HG03280 (cell line): ENCODE measurements around the gene KLHL6.

Source experiments
- ATAC-seq: cut with Tn5 transposase; IDR thresholded peaks from one replicate; pipeline ENCODE4 v1.9.1; 2021; ENCODE audit warnings: mild to moderate bottlenecking, moderate library complexity; ENCODE audit not compliant: unreplicated experiment

The KLHL6 gene, protein sequence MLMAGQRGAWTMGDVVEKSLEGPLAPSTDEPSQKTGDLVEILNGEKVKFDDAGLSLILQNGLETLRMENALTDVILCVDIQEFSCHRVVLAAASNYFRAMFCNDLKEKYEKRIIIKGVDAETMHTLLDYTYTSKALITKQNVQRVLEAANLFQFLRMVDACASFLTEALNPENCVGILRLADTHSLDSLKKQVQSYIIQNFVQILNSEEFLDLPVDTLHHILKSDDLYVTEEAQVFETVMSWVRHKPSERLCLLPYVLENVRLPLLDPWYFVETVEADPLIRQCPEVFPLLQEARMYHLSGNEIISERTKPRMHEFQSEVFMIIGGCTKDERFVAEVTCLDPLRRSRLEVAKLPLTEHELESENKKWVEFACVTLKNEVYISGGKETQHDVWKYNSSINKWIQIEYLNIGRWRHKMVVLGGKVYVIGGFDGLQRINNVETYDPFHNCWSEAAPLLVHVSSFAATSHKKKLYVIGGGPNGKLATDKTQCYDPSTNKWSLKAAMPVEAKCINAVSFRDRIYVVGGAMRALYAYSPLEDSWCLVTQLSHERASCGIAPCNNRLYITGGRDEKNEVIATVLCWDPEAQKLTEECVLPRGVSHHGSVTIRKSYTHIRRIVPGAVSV

DNA sequence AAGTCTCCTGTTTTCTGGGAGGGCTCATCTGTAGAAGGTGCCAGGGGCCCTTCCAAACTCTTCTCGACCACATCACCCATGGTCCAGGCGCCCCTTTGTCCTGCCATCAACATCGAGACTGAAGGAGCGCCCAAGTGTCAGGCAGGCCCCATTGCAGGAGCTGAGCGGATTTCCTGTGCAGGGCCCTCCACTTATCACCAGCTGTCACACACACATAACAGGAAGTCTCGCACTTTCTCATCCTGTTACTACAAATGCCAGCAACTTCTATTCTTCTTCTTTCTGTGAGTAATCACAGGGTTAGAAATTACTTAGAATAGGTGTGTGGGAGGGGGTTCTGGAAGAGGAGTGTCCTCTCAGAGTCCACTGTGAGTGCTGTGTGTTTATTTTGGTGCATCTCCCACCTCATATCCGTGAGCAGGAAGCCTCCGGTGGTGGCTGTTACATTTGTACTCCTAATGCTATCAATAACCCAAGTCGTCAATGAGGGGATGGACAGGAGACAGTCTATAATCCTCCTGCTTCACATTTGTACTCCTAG is at the start of gene KLHL6:
Gene KLHL6, minus strand, starts transcription at position 166 of the 541 bp plus-strand sequence. Its CDS starts 53 bp downstream, at position 113.
- ATAC-seq: peak; percentile 89

DNA sequence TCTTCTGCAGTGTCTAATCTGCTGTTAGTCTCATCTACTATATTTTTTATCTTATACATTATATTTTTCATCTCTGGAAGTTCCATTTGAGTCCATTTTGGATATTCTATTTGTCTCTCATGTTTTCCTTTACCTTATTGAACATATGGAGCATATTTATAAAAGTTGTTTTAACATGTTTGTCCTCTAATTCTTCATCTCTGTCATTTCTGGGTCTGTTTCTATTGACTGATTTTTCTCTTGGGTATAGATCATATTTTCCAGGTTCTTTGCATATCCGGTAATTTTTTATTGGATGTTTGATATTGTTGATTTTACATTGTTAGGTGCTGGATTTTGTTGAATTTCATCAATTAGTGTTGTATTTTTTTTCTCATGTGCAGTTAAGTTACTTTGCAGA is 42.5 kb upstream of the KLHL6 start:
- no peak for ATAC-seq

DNA sequence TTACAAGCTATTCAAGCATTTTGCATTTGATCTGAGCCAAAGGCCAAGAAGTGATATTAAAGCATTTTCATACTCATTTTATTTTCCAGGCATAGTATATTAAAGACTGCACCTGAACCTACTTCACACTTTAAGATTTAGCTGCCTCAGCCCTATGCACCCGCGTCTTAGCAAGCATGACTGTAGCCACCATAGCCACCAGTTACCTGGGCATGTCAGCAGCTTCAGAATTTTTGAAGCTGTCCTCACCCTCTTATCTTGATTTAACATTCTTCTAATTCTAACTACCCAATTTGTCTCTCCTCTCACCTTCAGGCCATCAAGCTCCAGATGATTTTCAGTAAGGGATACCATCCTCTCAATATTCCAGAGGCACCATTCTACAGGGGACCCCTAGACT is 39.1 kb upstream of the KLHL6 start:
- ATAC-seq: no peak

DNA sequence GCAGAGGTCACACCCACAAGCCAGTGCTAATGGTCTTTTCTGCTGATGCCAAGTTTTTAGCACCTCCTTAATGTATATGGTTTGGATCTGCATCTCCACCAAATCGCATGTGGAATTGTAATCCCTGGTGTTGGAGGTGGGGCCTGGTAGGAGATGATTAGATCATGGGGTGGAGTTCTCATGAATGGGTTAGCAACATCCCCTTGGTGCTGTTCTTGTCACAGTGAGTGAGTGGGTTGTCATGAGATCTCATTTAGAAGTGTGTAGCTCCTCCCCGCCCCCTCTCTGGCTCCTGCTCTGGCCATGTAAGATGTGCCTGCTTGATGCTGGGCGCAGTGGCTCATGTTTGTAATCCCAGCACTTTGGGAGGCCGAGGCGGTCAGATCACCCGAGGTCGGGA is 37.3 kb upstream of the KLHL6 start:
- ATAC-seq: no peak

DNA sequence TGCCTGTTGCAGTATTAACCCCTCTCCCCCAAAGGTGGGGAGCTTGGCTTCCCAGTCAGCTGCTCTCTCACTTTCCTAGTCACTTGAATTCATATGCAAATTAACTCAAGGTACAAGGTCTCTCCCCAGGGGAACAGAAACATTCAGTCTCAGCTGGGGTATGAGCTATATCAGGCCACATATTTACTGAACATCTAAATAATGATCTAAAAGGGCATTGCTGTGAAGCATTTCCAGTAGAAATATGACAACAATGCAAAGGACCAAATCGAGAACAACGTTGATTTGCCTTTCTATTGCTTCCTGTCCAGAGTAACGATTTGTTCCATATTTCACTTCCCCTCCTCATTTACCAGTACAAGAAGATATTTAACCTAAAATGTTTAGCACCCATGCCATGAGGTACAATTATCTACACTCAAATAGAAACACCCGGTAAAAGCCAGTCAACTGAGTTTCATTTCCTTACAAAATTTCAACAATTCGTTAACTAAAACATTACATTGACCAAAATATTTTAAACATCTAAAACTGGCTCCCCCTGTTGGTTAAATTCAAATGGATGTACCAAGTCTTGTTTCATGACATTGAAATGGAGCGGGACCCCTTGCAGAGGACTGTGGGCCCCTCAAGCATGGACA is 36.5 kb upstream of the KLHL6 start:
- peak; percentile 87 for ATAC-seq

DNA sequence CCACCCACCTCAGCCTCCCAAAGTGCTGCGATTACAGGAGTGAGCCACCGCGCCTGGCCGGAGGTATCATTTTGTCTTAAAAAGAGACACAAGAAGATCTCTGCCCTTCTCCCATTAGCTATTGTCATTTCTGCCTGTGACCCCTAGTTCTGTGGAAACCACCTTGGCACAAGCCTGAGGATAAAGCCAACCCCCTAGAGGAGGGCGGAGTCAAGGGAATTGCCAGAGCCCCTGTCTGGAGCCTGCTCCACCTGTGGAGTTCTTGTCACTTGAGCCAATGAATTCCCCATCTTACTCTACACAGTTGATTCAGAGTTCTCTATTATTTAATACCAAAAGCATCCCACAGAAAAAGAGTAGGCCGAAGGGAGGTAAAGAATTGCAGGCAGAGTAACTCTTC is 34.9 kb upstream of the KLHL6 start:
- ATAC-seq: no peak

DNA sequence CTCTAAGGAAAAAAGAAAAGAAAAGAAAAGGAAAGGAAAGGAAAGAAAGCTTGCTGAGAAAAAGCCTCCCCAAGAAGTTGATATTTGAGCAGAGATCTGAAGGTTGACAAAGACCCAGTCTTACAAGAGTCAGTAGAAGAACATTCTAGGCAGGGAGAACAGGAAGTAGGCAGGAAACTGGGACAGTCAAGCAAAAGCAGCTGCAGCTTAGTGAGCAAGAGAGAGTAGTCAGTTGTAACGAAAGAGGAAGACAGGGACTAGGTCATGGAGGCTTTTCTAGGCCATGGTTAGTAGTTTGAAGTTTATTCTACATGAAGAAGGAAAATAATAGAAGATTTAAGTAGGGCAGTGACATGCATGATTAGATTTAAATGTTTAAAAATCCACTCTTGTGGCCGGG is 31.8 kb upstream of the KLHL6 start:
- no peak for ATAC-seq

DNA sequence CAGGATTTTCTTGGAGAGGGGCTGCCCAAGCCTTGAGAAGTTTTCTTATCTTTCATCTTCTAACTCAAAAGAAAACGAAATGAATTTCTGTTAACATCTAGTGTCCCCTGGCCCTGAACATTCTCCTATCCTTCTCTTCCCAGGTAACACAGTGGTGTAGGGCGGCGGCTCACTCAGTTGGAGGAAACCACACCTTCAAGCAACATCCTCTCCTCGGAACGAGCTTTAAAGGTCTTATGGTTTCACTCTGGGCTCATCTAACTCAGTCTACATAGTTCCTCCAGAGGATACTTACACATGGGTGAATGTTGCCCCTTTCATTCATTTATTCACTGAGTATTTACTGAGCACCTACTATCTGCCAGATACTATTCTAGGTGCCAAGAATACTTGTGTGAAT is 31.0 kb upstream of the KLHL6 start:
- no peak for ATAC-seq

DNA sequence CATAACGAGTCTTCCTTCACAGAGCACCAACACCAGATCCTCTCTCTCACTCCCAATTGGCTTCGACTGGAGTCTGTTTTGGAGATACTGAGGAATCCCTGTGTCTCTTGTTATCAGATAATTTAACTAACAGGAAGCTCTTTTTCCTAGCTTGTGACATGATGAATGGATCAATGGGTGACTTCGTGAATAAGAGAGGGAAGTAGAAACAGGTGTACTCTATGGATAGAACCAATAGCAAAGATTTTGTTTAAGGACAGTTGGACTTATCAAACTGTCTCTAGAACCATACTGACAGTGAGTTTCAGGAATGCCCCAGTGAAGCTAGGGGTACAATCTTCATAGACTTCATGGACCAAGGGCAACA is 29.4 kb upstream of the KLHL6 start:
- ATAC-seq: no peak

DNA sequence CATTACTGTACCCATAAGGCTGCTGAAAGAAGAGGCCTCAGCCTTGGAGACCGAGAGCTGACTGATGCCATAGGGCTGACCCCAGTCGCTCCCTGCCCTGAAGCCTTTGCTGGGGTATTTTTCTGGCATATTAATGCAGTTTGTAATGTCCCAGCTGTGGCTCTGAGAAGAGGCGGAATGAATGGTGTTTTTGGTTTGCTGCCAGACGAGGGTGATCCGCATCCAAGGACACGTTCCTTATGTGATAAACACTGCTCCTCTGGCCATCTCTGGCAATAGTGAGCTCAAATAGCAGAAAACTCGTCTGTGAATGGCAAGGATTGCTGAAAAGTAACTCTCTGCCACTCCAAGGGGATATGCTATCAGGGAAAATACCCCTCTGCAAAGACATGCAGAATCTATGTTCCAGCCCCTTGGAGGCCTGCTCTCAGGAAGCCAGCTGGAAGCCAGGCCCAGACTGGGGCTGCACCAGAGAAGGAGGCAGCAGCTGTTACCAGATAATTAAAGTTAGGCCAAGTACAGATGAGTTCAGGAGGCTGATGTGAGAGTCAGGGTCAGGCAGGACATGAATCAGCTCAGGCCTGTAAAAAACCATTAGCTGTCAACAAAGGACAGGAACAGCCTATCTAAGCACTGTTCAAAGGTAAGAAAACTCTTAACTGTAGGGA is 28.9 kb upstream of the KLHL6 start:
- ATAC-seq: no peak

DNA sequence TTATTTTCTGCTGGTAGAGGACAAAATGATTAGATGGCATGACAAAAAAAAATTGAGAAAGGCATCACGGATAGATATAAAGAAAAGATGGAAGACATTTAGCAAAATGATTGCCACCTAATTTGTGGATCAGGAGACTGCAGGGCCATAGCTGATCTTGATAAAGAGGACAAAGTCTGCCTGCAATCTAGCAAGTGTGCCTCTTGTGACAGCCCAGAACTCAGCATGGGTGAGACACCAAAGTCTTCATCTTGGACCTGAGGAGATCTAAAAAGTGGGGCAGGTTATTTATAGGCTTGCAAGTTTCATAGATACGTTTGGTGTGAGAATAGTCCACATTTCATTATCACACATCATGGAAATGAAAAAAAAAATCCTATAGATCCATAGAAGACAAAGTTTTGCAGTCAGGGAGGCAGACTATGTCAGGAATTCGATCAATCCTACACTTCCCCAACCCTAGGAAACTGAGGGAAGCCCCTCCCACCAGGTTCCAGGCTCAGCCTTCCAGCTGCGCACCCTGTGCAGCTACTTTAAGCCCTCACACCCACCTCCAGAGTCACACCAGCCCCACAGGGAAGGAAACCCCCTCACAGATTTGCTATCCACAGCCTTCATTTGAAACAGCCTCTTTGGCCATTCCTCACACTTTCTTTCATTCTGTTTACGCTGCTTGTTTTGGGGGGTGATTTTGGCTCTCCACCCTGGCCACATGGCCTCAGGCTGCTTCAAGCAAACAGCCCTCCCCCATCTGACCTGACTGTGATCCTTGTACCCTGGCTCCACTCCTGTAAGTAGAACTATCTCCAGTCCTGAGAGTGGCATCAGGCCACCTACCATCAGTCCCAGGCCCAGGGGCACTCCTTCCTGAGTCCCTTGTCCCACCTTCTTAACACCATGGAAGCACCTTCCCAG is 28.1 kb upstream of the KLHL6 start:
- ATAC-seq: no peak

DNA sequence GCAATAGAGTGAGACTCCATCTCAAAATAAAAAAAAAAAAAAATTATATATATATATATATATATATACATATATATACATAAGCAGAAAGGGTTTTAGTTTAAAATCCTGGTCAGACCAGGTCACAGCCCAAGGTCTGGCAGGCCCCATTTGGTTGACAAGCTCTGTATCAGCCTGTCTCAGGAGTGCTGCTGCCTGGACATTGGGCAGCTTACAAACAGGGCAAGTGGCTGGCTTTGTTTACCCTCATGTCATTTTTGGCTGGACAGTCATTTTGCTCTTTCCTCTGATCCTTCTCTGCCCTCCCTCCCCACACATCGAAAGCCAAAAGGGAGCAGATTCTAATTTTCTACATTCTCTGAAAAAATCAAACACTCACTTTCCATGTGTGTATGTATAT is 26.7 kb upstream of the KLHL6 start:
- ATAC-seq: no peak

DNA sequence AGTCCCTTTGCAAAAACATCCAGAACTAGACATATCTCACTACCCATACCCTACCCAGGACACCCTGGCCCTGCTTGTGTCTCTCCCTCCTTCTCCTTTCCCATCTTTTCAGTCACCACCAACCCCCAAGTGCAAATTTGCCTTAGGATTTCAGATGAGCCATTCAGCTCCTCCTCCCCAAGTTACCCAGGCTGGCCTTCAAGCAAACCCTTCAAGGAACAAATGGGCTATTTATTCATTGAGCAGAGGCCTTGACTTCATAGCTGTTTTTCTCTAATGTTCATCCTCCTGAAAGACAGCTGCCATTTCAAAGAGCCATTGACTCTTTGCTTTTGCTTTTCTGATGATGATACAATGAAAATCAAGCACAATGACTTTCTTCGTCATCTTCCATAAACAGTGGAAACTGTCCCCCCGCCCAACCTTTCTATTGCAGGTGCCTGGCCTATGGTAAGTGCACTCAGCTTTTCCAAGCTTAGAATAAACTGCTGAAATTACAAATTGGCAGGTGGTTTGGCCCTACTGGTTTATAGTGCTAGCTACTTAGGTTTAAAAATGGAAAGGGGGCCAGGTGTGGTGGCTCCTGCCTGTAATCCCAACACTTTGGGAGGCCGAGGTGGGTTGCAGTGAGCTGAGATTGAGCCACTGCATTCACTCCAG is 26.1 kb upstream of the KLHL6 start:
- no peak for ATAC-seq

DNA sequence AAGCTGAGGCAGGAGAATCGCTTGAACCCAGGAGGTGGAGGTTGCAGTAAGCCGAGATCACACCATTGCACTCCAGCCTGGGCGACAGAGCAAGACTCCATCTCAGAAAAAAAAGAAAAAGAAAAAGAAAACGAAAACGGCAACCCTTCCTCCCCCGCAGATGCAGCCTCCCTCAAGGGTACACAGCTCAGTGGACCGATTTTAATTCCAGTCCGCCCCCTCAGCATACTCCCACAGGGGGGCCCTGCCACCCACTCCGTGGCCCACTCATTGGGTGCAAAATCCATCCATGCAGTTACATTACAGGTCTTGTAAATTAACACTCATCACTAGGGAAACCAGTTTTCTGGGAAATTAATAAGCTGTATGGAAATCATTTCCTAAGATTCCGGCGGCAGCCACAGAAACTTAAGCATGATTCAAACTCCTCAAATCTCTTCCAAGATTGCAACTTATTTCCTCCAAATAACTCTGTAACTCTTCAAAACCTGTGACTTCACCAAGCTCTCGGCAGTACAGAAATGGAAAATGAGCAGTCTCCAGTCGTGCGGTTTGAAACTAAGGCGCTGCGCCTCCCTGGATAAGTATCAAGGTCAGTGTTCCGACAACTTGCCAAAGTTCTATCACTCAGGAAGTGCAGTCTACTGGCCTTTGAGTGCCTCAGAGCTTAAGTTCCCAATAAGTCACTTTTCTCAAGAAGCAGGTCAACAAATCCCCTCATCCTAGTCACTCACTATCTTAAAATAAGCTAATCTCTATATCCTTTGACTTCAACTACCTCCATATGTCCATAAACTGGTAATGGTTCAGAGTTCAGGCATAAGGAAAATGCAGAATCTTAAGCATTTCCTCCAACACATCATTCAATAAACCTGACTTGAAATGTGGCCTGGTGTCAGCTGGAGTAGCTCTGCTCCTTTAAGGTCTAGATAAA is 24.7 kb upstream of the KLHL6 start:
- no peak for ATAC-seq

DNA sequence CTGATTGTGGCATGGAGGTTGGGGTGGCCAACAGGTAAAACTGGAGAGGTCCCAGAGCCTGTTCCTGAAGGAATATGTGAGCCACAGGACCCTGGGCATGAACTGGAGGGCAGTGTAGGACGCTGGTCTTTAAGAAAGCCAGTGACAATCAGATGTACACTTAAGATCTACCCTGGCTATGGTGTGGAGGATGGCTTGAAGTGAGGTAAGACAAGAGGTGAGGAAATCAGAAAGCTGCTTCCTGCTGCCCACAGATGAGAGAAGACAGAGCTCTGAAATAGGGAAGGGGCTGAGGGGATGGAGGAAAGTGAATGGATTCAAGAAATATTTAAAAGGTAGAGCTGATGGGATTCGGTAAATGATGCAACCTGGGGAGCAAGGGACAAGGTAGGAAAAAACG is 22.7 kb upstream of the KLHL6 start:
- ATAC-seq: no peak

DNA sequence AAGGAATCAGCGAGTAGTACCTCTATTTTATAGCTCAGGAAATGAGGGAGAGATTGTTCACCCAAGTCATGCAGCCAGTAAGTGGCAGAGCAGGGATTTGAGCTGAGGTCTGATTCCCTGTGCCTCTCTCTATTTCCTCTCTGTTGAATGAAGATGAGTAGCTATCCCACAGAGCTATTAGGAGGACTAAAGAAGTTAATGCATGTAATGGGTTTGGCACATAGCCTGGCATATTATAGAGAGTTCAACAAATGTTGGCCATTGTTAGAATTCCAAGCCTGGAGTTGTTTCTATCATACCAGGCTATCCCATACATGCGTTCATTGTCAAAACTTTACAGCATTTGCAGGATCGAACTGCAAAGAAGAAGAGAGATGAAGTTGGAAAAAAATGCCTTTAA is 21.8 kb upstream of the KLHL6 start:
- ATAC-seq: no peak

DNA sequence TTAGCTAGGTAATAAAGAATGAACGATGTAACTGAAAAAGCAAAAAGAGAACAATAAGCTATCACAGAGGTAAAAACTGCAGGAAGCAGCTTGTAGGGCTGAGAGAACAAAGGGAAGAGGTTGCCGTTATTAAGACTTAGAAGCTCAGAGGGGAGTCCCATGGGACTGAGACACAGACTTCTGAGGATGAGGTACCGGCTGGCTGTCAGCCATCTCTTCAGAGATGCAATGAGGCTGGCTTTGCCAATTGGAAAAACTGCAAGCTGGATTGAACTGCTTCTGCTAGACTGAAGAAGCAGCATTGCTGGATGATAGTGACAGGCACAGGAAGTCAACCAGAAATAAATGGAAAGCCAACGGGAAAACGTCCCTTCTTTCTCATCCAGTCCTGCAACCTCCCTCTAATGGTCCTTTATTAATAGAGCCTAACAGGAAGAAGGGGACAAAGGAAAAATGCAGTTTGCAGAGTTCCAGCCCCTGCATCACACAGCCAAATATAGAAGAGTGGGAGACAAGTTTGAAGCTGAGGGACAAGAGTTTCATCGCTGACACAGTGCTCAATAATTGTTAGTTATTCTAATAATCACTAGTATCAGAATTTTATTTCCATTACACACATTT is 21.1 kb upstream of the KLHL6 start:
- no peak for ATAC-seq

DNA sequence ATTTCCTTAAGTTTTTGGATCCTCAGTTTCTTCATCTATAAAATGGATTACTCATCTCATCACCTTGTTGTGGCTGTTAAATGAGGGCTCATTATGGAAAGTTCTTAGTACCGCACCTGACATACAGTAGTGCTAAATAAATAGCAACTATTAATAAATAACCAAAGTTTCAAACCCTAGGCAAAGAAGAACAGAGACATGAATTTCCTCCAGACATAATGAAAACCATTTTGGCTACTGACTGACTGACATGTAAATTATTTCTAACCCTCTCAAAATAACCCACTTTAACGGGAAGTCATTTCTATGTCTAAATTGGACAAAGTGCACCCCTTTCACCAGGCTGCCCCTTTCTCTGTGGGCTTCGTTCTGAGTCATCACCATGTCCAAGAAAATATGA is 17.4 kb upstream of the KLHL6 start:
- ATAC-seq: no peak
